ENCODE data around the gene NRARP. TPM values are rescaled to one million over a fixed set of nuclear protein-coding genes. Genes with fewer than 3 reads are reported as not detected.

NRARP gene
- total and polyA plus RNA-seq, 2 of the 13 experiments (the other 11 are each of a cell fraction or from before 2014, with no cell fraction given), result 0.22 to 0.46 TPM

DNA sequence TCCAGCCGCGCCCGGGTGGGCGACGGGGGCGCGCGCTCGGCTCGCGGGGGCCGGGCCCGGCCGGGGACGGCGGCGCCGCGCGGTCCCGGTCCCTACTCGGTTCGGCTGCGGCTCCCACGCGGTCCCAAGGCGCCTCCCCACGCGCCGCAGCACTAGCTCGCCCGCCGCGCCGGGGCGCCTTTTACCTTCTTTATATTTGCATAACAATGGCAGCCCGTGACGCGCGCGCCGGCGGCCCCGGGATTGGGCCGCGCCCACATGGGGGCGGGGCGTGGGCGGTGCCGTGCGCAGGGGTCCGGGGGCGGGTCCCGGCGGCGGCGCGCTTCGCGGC lies at the start of gene NRARP (continued):
- TF ChIP-seq, protein P1, sequence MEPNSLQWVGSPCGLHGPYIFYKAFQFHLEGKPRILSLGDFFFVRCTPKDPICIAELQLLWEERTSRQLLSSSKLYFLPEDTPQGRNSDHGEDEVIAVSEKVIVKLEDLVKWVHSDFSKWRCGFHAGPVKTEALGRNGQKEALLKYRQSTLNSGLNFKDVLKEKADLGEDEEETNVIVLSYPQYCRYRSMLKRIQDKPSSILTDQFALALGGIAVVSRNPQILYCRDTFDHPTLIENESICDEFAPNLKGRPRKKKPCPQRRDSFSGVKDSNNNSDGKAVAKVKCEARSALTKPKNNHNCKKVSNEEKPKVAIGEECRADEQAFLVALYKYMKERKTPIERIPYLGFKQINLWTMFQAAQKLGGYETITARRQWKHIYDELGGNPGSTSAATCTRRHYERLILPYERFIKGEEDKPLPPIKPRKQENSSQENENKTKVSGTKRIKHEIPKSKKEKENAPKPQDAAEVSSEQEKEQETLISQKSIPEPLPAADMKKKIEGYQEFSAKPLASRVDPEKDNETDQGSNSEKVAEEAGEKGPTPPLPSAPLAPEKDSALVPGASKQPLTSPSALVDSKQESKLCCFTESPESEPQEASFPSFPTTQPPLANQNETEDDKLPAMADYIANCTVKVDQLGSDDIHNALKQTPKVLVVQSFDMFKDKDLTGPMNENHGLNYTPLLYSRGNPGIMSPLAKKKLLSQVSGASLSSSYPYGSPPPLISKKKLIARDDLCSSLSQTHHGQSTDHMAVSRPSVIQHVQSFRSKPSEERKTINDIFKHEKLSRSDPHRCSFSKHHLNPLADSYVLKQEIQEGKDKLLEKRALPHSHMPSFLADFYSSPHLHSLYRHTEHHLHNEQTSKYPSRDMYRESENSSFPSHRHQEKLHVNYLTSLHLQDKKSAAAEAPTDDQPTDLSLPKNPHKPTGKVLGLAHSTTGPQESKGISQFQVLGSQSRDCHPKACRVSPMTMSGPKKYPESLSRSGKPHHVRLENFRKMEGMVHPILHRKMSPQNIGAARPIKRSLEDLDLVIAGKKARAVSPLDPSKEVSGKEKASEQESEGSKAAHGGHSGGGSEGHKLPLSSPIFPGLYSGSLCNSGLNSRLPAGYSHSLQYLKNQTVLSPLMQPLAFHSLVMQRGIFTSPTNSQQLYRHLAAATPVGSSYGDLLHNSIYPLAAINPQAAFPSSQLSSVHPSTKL (CRISPR knock-in tag; IDR thresholded peaks at IDR 0.05), result no peak
- TF ChIP-seq YY1 (IDR thresholded peaks at IDR 0.05; ENCODE audit: insufficient read depth, insufficient replicate concordance, low read depth, low read length), result peak; percentile 62
- no peak for TF ChIP-seq ZFP36 (IDR thresholded peaks at IDR 0.05; ENCODE audit: borderline replicate concordance, low read depth, low read length, partially characterized antibody)
- TF ChIP-seq ZNF615 (CRISPR knock-in tag; IDR thresholded peaks at IDR 0.05; ENCODE audit: borderline replicate concordance), result no peak
- TF ChIP-seq, protein P2, sequence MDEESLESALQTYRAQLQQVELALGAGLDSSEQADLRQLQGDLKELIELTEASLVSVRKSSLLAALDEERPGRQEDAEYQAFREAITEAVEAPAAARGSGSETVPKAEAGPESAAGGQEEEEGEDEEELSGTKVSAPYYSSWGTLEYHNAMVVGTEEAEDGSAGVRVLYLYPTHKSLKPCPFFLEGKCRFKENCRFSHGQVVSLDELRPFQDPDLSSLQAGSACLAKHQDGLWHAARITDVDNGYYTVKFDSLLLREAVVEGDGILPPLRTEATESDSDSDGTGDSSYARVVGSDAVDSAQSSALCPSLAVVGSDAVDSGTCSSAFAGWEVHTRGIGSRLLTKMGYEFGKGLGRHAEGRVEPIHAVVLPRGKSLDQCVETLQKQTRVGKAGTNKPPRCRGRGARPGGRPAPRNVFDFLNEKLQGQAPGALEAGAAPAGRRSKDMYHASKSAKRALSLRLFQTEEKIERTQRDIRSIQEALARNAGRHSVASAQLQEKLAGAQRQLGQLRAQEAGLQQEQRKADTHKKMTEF (CRISPR knock-in tag; IDR thresholded peaks at IDR 0.05), result no peak
- TF ChIP-seq RBM22 (optimal IDR thresholded peaks at IDR 0.05; ENCODE audit: low read length), result no peak
- TF ChIP-seq, protein P3, sequence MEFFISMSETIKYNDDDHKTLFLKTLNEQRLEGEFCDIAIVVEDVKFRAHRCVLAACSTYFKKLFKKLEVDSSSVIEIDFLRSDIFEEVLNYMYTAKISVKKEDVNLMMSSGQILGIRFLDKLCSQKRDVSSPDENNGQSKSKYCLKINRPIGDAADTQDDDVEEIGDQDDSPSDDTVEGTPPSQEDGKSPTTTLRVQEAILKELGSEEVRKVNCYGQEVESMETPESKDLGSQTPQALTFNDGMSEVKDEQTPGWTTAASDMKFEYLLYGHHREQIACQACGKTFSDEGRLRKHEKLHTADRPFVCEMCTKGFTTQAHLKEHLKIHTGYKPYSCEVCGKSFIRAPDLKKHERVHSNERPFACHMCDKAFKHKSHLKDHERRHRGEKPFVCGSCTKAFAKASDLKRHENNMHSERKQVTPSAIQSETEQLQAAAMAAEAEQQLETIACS (CRISPR knock-in tag; IDR thresholded peaks at IDR 0.05), result no peak
- TF ChIP-seq FOXJ3 (CRISPR knock-in tag; IDR thresholded peaks at IDR 0.05; ENCODE audit: borderline replicate concordance), result no peak
- no peak for TF ChIP-seq MED1 (CRISPR knock-in tag; IDR thresholded peaks at IDR 0.05)
- TF ChIP-seq, protein P4, sequence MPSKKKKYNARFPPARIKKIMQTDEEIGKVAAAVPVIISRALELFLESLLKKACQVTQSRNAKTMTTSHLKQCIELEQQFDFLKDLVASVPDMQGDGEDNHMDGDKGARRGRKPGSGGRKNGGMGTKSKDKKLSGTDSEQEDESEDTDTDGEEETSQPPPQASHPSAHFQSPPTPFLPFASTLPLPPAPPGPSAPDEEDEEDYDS (CRISPR knock-in tag; IDR thresholded peaks at IDR 0.05), result peak; percentile 79
- TF ChIP-seq MYC (CRISPR knock-in tag; IDR thresholded peaks at IDR 0.05; ENCODE audit: borderline replicate concordance), result no peak
- TF ChIP-seq, protein P5, sequence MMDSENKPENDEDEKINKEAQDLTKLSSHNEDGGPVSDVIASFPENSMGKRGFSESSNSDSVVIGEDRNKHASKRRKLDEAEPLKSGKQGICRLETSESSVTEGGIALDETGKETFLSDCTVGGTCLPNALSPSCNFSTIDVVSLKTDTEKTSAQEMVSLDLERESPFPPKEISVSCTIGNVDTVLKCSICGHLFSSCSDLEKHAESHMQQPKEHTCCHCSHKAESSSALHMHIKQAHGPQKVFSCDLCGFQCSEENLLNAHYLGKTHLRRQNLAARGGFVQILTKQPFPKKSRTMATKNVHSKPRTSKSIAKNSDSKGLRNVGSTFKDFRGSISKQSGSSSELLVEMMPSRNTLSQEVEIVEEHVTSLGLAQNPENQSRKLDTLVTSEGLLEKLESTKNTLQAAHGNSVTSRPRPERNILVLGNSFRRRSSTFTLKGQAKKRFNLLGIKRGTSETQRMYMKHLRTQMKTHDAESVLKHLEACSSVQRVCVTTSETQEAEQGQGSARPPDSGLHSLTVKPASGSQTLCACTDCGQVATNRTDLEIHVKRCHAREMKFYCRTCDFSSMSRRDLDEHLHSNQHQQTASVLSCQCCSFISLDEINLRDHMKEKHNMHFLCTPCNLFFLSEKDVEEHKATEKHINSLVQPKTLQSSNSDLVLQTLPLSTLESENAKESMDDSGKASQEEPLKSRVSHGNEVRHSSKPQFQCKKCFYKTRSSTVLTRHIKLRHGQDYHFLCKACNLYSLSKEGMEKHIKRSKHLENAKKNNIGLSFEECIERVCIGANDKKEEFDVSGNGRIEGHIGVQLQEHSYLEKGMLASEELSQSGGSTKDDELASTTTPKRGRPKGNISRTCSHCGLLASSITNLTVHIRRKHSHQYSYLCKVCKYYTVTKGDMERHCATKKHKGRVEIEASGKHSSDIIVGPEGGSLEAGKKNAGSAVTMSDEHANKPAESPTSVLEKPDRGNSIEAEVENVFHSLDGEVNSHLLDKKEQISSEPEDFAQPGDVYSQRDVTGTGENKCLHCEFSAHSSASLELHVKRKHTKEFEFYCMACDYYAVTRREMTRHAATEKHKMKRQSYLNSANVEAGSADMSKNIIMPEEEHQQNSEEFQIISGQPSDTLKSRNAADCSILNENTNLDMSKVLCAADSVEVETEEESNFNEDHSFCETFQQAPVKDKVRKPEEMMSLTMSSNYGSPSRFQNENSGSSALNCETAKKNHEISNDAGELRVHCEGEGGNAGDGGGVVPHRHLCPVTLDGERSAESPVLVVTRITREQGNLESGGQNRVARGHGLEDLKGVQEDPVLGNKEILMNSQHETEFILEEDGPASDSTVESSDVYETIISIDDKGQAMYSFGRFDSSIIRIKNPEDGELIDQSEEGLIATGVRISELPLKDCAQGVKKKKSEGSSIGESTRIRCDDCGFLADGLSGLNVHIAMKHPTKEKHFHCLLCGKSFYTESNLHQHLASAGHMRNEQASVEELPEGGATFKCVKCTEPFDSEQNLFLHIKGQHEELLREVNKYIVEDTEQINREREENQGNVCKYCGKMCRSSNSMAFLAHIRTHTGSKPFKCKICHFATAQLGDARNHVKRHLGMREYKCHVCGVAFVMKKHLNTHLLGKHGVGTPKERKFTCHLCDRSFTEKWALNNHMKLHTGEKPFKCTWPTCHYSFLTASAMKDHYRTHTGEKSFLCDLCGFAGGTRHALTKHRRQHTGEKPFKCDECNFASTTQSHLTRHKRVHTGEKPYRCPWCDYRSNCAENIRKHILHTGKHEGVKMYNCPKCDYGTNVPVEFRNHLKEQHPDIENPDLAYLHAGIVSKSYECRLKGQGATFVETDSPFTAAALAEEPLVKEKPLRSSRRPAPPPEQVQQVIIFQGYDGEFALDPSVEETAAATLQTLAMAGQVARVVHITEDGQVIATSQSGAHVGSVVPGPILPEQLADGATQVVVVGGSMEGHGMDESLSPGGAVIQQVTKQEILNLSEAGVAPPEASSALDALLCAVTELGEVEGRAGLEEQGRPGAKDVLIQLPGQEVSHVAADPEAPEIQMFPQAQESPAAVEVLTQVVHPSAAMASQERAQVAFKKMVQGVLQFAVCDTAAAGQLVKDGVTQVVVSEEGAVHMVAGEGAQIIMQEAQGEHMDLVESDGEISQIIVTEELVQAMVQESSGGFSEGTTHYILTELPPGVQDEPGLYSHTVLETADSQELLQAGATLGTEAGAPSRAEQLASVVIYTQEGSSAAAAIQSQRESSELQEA (CRISPR knock-in tag; IDR thresholded peaks at IDR 0.05; ENCODE audit: not compliant biosample characterization), result no peak
- TF ChIP-seq CHCHD3 (CRISPR knock-in tag; IDR thresholded peaks at IDR 0.05), result no peak
- TF ChIP-seq ZNF256 (CRISPR knock-in tag; conservative IDR thresholded peaks at IDR 0.05), result no peak
- TF ChIP-seq GATAD2A (CRISPR knock-in tag; IDR thresholded peaks at IDR 0.05), result no peak
